A549 treated with GW870086 at 1 μM for 4 hours (cell line): ENCODE measurements around the gene KRT16. TPM values are rescaled to one million over a fixed set of nuclear protein-coding genes. Genes with fewer than 3 reads are reported as not detected.

Experiments
- total RNA-seq: library from RNA; stranded (reverse); fragments of 200-300 nt; extraction: Qiagen RNA extraction; gene quantifications from 5 replicates; pipeline ENCODE4 v1.2.3, GENCODE V29; 2022; ENCODE audit warnings: low read depth

Gene KRT16
- 0.64 to 1.8 TPM (median 1.3 TPM) in 5 replicates for total RNA-seq

GRCh38 chr17:41612376-41613160, at the start of gene KRT16:
Gene KRT16, minus strand, starts transcription at chr17:41612767. Its CDS starts 79 bp downstream, at chr17:41612688.

GRCh38 chr17:41624208-41625101, 11.9 kb upstream of the KRT16 start, which contains the start of gene KRT17:
Gene KRT17, minus strand, starts transcription at chr17:41624575. Its CDS starts 66 bp downstream, at chr17:41624509.

GRCh38 chr17:41586863-41587495, 25.6 kb downstream of the KRT16 start, which contains the start of gene KRT14:
Gene KRT14, minus strand, starts transcription at chr17:41586895. Its CDS starts 61 bp downstream, at chr17:41586834.

GRCh38 chr17:41571561-41572434, 40.8 kb downstream of the KRT16 start, which contains the start of gene KRT9:
Gene KRT9, minus strand, starts transcription at chr17:41572059. Its CDS starts 67 bp downstream, at chr17:41571992.

Other genes with a start within 250 kb of the KRT16 start
- gene KRT33B, start 243.0 kb downstream of the KRT16 start, total RNA-seq = not detected in 5 replicates
- 0.37 to 0.73 TPM (median 0.45 TPM) in 5 replicates for gene KRT34, start 230.5 kb downstream of the KRT16 start, total RNA-seq
- gene KRT31, start 215.2 kb downstream of the KRT16 start, total RNA-seq = 0.08 TPM in 1 of 5 replicates, not detected in the others
- gene KRT37, start 188.2 kb downstream of the KRT16 start, total RNA-seq = not detected in 5 replicates
- not detected in 5 replicates for gene KRT38, start 171.8 kb downstream of the KRT16 start, total RNA-seq
- gene KRT32, start 145.4 kb downstream of the KRT16 start, total RNA-seq = 0.13 TPM in 1 of 5 replicates, not detected in the others
- not detected in 5 replicates for gene KRT35, start 131.6 kb downstream of the KRT16 start, total RNA-seq
- gene KRT36, start 122.9 kb downstream of the KRT16 start, total RNA-seq = 0.07 TPM in 1 of 5 replicates, not detected in the others
- 0.24 to 0.87 TPM (median 0.39 TPM) in 5 replicates for gene KRT13, start 107.2 kb downstream of the KRT16 start, total RNA-seq
- 2.7 to 4.0 TPM (median 3.2 TPM) in 5 replicates for gene KRT15, start 93.9 kb downstream of the KRT16 start, total RNA-seq
- gene KRT19, start 84.5 kb downstream of the KRT16 start, total RNA-seq = 42.9 to 67.6 TPM (median 53.1 TPM) in 5 replicates
- not detected in 5 replicates for gene KRT9, start 40.7 kb downstream of the KRT16 start, total RNA-seq
- gene KRT14, start 25.9 kb downstream of the KRT16 start, total RNA-seq = 0.07 to 0.13 TPM in 2 of 5 replicates, not detected in the others
- gene KRT17, start 11.8 kb upstream of the KRT16 start, total RNA-seq = 0.63 to 1.9 TPM (median 1.3 TPM) in 5 replicates
- 1,141 to 1,532 TPM (median 1,312 TPM) in 5 replicates for gene EIF1, start 76.1 kb upstream of the KRT16 start, total RNA-seq
- 0.42 TPM in 1 of 5 replicates, not detected in the others for gene GAST, start 99.6 kb upstream of the KRT16 start, total RNA-seq
- 1.1 to 2.3 TPM (median 1.5 TPM) in 5 replicates for gene HAP1, start 121.9 kb upstream of the KRT16 start, total RNA-seq
- gene JUP, start 173.9 kb upstream of the KRT16 start, total RNA-seq = 91.7 to 132 TPM (median 123 TPM) in 5 replicates
- gene P3H4, start 199.2 kb upstream of the KRT16 start, total RNA-seq = 25.8 to 38.7 TPM (median 35.0 TPM) in 5 replicates
- 86.7 to 109 TPM (median 106 TPM) in 5 replicates for gene FKBP10, start 200.2 kb upstream of the KRT16 start, total RNA-seq
- 103 to 113 TPM (median 108 TPM) in 5 replicates for gene NT5C3B, start 223.5 kb upstream of the KRT16 start, total RNA-seq
- not detected in 5 replicates for gene KLHL10, start 225.1 kb upstream of the KRT16 start, total RNA-seq